ENCODE measurements around the gene DLGAP1.

DNA sequence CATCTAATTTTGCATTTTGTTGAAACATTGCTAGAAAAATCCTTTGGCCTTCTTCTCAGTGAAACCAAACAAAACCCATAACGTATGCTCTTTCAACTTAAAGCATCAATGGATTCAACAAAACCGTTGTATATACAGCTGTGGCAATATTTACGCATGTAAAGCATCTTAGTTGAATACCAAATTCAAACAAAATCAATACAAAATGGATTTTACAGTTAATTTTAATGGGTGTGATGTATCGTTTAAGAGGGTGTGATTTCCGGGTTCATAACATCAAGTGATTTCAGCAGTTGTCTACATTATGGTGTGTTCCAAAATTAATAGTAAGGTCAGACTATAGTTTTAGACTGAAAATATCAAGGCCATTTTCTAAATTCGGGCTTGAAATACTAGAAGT, 806.9 kb downstream of the DLGAP1 start:
- no peak for TF ChIP-seq POLR2A (IDR thresholded peaks at IDR 0.05)
- TF ChIP-seq, protein P1, sequence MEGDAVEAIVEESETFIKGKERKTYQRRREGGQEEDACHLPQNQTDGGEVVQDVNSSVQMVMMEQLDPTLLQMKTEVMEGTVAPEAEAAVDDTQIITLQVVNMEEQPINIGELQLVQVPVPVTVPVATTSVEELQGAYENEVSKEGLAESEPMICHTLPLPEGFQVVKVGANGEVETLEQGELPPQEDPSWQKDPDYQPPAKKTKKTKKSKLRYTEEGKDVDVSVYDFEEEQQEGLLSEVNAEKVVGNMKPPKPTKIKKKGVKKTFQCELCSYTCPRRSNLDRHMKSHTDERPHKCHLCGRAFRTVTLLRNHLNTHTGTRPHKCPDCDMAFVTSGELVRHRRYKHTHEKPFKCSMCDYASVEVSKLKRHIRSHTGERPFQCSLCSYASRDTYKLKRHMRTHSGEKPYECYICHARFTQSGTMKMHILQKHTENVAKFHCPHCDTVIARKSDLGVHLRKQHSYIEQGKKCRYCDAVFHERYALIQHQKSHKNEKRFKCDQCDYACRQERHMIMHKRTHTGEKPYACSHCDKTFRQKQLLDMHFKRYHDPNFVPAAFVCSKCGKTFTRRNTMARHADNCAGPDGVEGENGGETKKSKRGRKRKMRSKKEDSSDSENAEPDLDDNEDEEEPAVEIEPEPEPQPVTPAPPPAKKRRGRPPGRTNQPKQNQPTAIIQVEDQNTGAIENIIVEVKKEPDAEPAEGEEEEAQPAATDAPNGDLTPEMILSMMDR (IDR thresholded peaks at IDR 0.05): no peak

Data from testis (tissue), 2 donors.